Calu3 (cell line): Measurements from ENCODE around the gene SLC2A1. TPM values are rescaled to one million over a fixed set of nuclear protein-coding genes. Genes with fewer than 3 reads are reported as not detected.

Experiments
- BruUV-seq: library from RNA; stranded (reverse); fragments of 400-500 nt; replicated peaks from 2 replicates; lab custom pipeline; 2021; lab: Mats Ljungman, UMichigan
- CTCF ChIA-PET: fragments of 300-600 bp; sonication (Branson Sonifier 250); formaldehyde crosslinking; loops from one replicate; lab custom pipeline; 2022; ENCODE audit warnings: antibody characterized with exemption; lab: Charles Lee
- DNase-seq: peaks from one replicate; pipeline ENCODE4 v3.0.0; 2022
- H3K27ac Mint-ChIP-seq: one replicate; pipeline ENCODE4 v1.8.0; 2022; ENCODE audit warnings: mixed read lengths; ENCODE audit not compliant: unreplicated experiment
- H3K27me3 Mint-ChIP-seq: one replicate; pipeline ENCODE4 v1.8.0; 2022; ENCODE audit warnings: mixed read lengths; ENCODE audit not compliant: unreplicated experiment
- H3K36me3 Mint-ChIP-seq: one replicate; pipeline ENCODE4 v1.8.0; 2022; ENCODE audit warnings: mild to moderate bottlenecking, moderate library complexity, mixed read lengths; ENCODE audit not compliant: insufficient read depth, unreplicated experiment
- H3K4me1 Mint-ChIP-seq: one replicate; pipeline ENCODE4 v1.8.0; 2022; ENCODE audit warnings: mild to moderate bottlenecking, low read depth, mixed read lengths; ENCODE audit not compliant: unreplicated experiment
- H3K4me3 Mint-ChIP-seq: one replicate; pipeline ENCODE4 v1.8.0; 2022; ENCODE audit warnings: mild to moderate bottlenecking, low read depth, moderate library complexity, mixed read lengths; ENCODE audit not compliant: unreplicated experiment
- H3K9me3 Mint-ChIP-seq: one replicate; pipeline ENCODE4 v1.8.0; 2022; ENCODE audit warnings: low read depth, mixed read lengths; ENCODE audit not compliant: unreplicated experiment
- intact Hi-C: fragments of 100-400 bp; cut with micrococcal nuclease; formaldehyde crosslinking; loops from one replicate; pipeline ENCODE4 v1.10.0; 2022; ENCODE audit not compliant: unreplicated experiment
- total RNA-seq: library from RNA; stranded (reverse); gene quantifications from 2 replicates; pipeline ENCODE4 v1.2.3, GENCODE V29; 2022
- TF ChIP-seq, protein P1 (sequence below): fragments of 200-600 bp; IDR thresholded peaks from one replicate; pipeline ENCODE4 v1.8.0; 2022; ENCODE audit warnings: antibody characterized with exemption; ENCODE audit not compliant: unreplicated experiment

Gene SLC2A1
- total RNA-seq, 1 experiment from 2014 or later = 183 TPM

DNA sequence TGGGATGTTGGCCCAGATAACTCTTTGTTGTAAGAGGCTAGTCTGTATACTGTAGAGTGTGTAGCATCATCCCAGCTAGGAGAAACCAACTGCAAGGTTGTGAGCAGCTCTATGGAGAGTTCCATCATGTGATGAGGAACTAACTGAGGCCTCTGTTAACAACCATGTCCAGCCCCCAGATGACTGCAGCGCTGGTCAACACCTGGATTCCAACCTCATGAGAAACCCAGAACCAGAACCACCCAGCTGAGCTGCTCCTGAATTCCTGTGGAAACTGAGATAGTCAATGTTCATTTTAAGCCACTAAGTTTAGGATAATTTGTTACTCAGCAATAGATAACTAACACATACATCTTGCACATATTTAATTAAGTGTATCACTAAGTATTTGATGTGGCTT, 41.6 kb upstream of the SLC2A1 start:
- Mint-ChIP-seq H3K9me3 (no peaks in the 10 kb centered on the region), H3K36me3 (no peaks in the 10 kb centered on the region), H3K27ac (no peak overlapping the region), H3K4me1 (no peaks in the 10 kb centered on the region), H3K4me3 (no peak overlapping the region), H3K27me3 (no peaks in the 10 kb centered on the region)
- intact Hi-C loops = no loop called here
- CTCF ChIA-PET = no interaction called here
- no peak for DNase-seq
- BruUV-seq = no TSS peak
- TF ChIP-seq, protein P1, sequence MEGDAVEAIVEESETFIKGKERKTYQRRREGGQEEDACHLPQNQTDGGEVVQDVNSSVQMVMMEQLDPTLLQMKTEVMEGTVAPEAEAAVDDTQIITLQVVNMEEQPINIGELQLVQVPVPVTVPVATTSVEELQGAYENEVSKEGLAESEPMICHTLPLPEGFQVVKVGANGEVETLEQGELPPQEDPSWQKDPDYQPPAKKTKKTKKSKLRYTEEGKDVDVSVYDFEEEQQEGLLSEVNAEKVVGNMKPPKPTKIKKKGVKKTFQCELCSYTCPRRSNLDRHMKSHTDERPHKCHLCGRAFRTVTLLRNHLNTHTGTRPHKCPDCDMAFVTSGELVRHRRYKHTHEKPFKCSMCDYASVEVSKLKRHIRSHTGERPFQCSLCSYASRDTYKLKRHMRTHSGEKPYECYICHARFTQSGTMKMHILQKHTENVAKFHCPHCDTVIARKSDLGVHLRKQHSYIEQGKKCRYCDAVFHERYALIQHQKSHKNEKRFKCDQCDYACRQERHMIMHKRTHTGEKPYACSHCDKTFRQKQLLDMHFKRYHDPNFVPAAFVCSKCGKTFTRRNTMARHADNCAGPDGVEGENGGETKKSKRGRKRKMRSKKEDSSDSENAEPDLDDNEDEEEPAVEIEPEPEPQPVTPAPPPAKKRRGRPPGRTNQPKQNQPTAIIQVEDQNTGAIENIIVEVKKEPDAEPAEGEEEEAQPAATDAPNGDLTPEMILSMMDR = no peak

GRCh38 chr1:42999308-42999707, 40.6 kb upstream of the SLC2A1 start:
- Mint-ChIP-seq H3K27ac (no peak overlapping the region), H3K36me3 (no peaks in the 10 kb centered on the region), H3K9me3 (no peaks in the 10 kb centered on the region), H3K27me3 (no peaks in the 10 kb centered on the region), H3K4me1 (no peaks in the 10 kb centered on the region), H3K4me3 (no peak overlapping the region)
- TF ChIP-seq, protein P1 = no peak
- no TSS peak for BruUV-seq
- DNase-seq = no peak
- CTCF ChIA-PET = interaction anchor here (1.1 to 1.2 kb wide), 2 partner anchors 32 to 75 kb away, joined by 3 to 4 read pairs; no protein-coding TSS in a partner anchor
- intact Hi-C loops = no loop called here

- no peaks in the 10 kb centered on the region for H3K9me3 Mint-ChIP-seq
- CTCF ChIA-PET = interaction anchor here (1.1 kb wide), 1 partner anchor 33 kb away, joined by 4 read pairs; no protein-coding TSS in a partner anchor
- no peak for DNase-seq
- no peaks in the 10 kb centered on the region for H3K27me3 Mint-ChIP-seq
- TF ChIP-seq, protein P1 = no peak
- intact Hi-C loops = no loop called here
- no TSS peak for BruUV-seq
- H3K36me3 Mint-ChIP-seq = no peaks in the 10 kb centered on the region
- H3K4me3 Mint-ChIP-seq = no peak overlapping the region
- H3K4me1 Mint-ChIP-seq = no peaks in the 10 kb centered on the region
- H3K27ac Mint-ChIP-seq = no peak overlapping the region
Measured at GRCh38 chr1:42998386-42998785, 39.7 kb upstream of the SLC2A1 start.

GRCh38 chr1:42996384-42996970, 37.8 kb upstream of the SLC2A1 start:
- Mint-ChIP-seq H3K27ac (no peak overlapping the region), H3K27me3 (no peaks in the 10 kb centered on the region), H3K4me3 (no peak overlapping the region), H3K9me3 (no peaks in the 10 kb centered on the region), H3K36me3 (no peaks in the 10 kb centered on the region), H3K4me1 (no peaks in the 10 kb centered on the region)
- TF ChIP-seq, protein P1 = no peak
- BruUV-seq = no TSS peak
- CTCF ChIA-PET = no interaction called here
- intact Hi-C loops = no loop called here
- DNase-seq = no peak
